Astrocyte of the cerebellum (primary cell): ENCODE results near the gene UGT1A3.

Source experiments
- DNase-seq: peaks from one replicate; pipeline ENCODE4 v3.0.0-alpha.2; 2011; ENCODE audit warnings: low read depth
- H3K4me3 ChIP-seq: 2 replicates; pipeline ENCODE4 v1.5.1; 2011; ENCODE audit warnings: mild to moderate bottlenecking, low read depth, low read length, moderate library complexity
- in situ Hi-C: cut with HindIII; loops from 2 replicates; pipeline ENCODE4 v1.10.0; 2017; ENCODE audit warnings: low sequenced_read_pairs
- TF ChIP-seq, protein P1 (sequence below): IDR thresholded peaks from 2 replicates; pipeline ENCODE4 v1.5.1; 2012; ENCODE audit warnings: low read length, low read depth, moderate library complexity, mild to moderate bottlenecking; ENCODE audit errors: missing control alignments

Gene UGT1A3

DNA sequence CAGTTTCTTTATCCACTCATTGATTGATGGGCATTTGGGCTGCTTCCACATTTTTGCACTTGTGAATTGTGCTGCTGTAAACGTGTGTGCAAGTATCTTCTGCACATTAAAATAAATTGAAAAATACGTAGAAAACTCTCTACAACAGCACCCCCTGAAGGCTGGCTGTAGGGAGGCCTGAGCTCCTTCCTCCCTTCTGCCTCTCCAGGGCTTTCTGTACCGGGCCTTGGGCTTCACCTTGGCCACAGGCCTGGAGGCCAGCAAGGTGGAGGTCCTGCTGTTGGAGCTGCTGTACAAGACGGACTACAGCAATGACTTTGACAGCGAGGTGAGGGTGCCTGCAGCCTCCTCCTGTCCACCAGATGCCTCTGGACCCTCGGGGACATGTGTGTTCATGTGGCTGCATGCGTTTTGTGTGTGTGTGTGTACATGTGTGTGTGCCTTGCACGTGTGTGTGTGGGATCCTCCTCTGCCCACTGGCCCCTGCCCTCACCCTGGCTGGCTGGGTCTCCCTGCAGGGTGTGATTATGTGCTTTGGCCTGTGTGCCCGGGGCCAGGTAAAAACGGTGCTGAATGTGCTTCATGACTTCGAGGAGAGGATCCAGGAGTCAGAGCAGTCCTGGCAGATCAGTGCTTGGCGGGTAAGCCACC lies 78.5 kb downstream of the UGT1A3 start:
- DNase-seq: no peak
- in situ Hi-C loops: no loop called here
- H3K4me3 ChIP-seq: no peak overlapping the region
- TF ChIP-seq, protein P1, sequence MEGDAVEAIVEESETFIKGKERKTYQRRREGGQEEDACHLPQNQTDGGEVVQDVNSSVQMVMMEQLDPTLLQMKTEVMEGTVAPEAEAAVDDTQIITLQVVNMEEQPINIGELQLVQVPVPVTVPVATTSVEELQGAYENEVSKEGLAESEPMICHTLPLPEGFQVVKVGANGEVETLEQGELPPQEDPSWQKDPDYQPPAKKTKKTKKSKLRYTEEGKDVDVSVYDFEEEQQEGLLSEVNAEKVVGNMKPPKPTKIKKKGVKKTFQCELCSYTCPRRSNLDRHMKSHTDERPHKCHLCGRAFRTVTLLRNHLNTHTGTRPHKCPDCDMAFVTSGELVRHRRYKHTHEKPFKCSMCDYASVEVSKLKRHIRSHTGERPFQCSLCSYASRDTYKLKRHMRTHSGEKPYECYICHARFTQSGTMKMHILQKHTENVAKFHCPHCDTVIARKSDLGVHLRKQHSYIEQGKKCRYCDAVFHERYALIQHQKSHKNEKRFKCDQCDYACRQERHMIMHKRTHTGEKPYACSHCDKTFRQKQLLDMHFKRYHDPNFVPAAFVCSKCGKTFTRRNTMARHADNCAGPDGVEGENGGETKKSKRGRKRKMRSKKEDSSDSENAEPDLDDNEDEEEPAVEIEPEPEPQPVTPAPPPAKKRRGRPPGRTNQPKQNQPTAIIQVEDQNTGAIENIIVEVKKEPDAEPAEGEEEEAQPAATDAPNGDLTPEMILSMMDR: no peak

DNA sequence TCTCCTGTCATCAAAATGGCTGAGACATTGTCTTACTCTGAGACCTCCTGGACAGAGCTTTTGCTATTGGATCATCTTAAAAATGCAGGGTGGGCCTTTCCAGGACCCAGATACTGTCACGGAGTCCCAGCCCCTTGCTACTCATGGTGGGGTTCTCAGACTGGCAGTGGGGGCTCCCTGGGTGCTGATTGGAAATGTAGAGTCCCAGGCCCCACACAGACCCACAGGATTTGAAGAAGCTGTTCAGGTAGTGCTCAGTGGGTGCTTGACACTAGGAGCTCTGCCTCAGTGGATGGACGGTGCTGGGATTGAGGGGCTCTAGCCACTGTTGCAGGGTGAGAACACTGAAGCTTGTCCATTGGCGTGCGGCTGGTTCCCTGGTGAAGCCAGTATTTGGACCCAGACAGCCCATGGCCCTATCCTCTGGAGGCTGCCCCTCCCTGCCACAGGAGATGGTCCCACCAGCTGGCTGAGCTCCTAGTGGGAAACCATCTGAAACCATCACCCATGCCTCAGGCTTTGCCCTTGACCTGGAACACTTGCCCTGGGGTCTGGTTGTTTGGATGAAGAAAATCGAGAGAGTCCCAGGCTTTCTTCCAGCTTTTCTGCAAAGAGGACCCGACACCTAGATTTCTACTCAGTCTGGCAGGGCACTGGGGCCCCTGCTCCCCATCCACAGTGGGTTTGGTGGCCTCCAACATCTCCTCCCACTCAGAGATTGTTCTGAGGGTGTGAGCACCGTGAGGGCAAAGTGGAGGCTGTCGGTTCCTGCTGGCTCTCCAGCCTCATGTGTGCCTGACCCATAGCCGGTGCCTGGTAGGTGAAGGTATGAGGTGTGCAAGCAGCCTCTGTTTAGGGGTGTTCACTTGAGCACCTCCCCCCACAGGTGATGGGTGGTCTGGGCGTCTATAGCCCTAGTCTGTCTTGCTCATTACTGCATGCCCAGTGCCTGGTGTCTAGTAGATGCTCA lies 79.4 kb downstream of the UGT1A3 start:
- DNase-seq: no peak
- in situ Hi-C loops: no loop called here
- TF ChIP-seq, protein P1: no peak
- H3K4me3 ChIP-seq: no peak overlapping the region

DNA sequence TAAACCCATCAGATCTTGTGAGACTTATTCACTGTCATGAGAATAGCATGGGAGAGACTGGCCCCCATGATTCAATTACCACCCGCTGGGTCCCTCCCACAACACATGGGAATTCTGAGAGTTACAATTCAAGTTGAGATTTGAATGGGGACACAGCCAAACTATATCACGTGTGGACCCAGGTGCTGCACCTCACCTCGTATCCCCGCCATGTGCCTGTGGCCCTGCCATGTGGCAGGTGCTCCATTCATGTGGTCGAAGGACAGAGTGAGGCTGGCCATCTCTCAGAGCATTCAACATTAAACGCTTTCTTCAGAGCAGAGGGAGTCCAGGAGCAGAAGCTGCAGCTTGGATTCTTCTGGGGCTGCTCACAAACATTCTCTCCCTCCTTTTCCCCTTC lies 81.5 kb downstream of the UGT1A3 start:
- TF ChIP-seq, protein P1: no peak
- DNase-seq: no peak
- no peak overlapping the region for H3K4me3 ChIP-seq
- in situ Hi-C loops: no loop called here

DNA sequence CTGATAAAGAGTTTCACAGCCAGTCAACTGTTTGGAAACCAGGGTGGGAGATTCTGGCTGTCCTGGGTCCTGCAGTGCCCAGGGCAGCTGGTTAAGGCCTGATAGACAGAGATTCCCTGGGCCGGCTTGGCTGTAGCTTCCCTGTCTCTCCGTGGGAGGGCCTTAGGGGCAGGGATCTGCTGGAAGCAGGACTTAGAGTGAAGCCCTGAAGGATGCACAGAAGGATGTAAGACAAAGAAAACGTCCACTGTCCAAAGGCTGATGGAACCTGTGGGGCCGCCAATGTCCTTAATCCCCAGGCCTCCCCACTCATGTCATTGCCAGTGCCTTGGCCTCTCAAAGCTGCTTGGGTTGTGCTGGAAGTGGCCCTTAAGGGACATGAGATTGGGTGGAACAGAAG lies 82.2 kb downstream of the UGT1A3 start:
- in situ Hi-C loops: no loop called here
- no peak overlapping the region for H3K4me3 ChIP-seq
- TF ChIP-seq, protein P1: no peak
- DNase-seq: no peak

DNA sequence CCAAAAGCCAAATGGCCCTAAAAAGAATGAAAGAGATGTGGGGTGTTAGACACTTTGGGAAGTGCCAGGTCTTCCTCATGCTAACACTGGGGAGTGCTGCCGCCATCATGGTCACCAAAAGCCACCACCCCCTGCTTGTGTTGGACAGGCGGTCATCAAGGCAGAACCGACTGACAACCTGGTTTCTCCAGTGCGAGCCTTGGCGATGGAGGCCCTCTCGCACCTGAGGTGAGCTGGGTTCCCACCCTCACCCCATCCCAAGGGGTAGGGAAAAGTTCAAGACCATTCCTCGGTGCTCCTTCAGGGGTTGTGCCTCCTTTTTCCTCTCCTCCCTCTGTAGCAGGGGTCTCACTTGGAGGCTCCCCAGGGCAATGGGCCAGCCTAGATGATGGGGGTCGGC lies 82.9 kb downstream of the UGT1A3 start:
- TF ChIP-seq, protein P1: no peak
- in situ Hi-C loops: no loop called here
- DNase-seq: no peak
- H3K4me3 ChIP-seq: no peak overlapping the region

DNA sequence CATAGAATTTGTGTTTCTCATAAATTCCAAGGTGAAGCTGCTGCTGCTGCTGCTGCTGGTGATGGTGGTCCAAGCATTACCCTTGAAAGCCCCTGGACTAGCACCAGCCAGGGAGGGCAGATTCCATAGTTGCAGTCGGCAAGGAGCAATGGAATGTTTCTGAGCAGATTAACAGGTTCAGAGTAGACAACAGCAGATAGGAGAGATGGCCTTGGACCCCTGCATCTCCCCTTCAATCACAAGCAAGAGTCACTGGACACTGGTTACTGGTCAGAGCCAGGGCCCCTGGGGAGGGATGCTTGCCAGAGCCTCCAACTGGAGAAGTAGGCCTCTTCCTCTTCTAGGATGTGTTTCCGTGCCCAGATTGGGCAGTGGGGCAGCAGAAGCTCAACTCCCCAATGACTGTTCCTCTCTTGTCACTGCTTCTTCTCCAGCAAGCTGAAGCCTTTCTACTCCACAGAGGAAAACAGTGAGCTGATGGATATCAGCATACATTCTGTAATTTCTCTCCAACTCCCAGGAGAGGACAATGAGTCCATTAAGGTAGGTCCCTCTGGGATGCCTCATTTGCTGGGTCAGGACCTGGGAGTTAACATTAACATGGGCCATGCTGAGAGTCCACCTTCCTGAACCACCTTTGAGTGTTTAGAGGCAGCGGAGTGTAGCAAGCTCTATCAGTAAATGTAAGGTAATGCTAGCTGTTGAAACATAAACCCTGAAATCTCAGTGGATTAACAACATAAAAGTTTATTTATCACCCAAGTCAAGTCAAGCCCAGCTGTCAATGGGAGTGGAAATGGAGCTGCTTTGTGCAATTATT lies 84.6 kb downstream of the UGT1A3 start:
- in situ Hi-C loops: no loop called here
- H3K4me3 ChIP-seq: no peak overlapping the region
- TF ChIP-seq, protein P1: no peak
- no peak for DNase-seq
